ENCODE results near the gene SMYD1.

Gene SMYD1

DNA sequence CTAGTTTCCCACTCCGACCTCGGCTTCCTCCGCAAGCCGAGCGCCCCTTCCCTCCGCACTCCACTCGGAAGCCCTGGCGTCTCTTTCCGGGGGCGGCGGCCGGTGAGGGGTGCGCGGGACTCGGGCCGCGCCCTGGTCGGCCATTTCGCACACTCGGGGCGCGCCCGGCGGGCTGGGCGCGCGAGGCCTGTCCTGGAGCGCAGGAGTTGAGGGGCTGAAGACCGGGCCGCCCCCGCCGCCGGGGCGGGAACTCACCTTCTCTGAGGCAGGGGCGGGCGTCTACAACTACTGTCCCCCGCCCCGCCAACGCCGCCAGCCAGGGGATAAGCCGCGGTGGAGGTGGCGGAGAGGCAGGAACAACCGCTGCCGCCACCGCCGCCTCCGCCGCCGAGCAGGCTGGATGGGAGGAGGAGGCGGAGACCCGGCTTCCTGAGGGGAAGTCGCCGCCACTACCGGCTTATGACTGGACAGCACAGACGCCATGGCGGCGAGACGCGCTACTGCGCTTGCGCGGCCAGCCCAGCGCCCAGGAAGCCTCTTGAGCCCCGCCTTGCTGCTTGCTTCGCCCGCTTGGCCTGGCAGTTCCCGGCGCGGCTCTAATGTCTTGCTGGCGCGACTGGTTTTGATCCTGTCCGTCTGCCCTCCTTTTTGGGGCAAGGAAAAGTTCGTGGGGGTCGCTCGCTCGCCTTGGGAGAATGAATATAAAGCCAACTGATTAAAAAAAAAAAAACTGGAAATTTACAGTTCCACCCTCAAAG is 12.1 kb upstream of the SMYD1 start, which contains the start of gene KRCC1:
TSS of gene KRCC1 (minus strand) at position 413 of the 758 bp plus-strand sequence. CDS start 27,220 bp downstream, outside the sequence.
- peak; percentile 97 for DNase-seq (ENCODE audit: low spot score)

DNA sequence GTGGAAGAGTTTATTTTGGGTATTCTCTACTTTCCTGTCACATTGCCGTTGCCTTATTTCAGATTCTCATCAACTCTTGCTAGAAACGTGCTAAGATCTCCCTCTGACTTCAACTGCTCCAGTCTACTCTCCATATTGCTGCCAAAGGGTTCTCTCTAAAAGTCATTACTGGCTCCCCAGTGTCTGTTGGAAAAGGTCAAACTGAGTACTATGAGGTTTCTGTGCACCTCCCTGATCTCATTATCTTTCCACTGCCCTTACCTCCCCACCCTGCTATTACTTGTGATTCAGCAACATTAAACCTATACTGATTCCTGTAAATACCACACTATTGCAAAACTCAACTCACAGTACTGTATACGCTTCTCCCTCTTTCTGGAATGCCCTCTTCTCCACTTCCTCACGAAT is 10.2 kb upstream of the SMYD1 start:
- no peak for DNase-seq (ENCODE audit: low spot score)

DNA sequence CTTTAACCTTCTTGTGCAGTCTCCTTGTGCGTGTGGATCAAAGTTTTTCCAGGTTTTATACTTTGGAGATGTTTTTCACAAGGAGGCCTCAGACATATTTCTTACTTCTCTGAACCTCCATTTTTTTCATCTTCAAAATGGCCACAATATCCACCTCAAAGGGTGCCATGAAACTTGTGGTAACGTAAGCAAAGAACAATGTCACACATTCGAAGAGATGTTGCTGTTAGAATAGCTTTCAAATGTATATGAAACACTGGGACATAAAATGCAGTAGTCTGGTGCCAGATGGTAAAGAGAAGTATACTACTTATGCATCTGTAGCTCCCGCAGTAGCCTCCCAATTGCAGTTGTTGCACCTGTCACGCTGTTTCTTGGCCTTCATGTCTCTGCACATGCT is 9.4 kb upstream of the SMYD1 start:
- DNase-seq (ENCODE audit: low spot score): no peak

DNA sequence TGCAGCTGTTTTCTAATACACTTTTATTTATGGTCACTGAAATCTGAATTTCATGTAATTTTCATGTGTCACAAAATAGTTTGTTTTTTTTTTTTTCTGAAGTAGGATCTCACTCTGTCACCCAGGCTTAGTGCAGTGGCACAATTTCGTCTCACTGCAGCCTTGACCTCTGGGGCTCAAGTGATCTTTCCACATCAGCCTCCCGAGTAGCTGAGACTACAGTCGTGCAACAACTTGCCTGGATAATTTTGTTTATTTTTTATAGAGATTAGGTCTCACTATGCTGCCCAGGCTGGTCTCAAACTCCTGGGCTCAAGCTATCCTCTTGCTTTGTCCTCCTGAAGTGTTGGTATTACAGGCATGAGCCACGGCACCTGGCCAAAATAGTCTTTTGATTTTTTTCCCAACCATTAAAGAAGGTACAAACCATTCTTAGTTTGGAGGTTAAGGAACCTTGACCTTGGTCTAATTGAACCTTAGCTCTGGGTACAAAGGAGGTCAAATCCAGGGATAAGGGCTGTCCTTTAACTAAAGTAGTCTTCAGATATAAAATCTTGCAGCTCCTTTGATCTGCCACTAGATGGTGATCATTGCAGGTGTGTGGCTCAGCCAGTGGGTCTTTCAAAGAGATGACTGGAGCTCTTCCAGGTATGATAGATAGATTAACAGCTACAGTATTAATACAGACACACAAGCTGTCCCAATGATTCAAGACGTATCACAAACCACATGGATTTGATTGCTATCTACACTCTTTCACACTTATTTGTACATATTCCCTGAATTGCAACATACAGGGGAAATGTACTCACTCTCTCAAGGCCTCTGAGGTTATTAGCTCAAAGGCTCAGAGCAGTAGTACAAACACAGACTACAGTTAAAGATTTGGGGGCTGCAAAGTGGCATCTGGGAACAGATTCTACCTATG is 7.4 kb upstream of the SMYD1 start:
- no peak for DNase-seq (ENCODE audit: low spot score)

DNA sequence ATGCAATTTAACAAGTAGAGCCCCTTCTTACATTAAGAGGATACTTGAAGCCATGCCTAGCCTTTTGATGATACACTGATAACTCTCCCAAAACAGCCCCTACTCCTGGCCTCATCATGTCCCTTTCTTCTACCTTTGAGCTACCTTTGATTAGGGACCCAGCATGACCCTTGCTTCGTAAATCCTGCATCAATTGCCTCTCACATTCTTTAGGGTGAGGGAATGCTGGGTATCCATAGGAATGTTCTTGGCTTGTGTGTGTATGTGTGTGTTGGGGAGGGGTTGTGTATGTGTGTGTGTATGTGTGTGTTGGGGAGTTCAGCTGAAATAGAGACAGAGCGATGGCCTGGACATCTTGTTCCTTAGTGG is 6.7 kb upstream of the SMYD1 start:
- DNase-seq (ENCODE audit: low spot score): no peak

DNA sequence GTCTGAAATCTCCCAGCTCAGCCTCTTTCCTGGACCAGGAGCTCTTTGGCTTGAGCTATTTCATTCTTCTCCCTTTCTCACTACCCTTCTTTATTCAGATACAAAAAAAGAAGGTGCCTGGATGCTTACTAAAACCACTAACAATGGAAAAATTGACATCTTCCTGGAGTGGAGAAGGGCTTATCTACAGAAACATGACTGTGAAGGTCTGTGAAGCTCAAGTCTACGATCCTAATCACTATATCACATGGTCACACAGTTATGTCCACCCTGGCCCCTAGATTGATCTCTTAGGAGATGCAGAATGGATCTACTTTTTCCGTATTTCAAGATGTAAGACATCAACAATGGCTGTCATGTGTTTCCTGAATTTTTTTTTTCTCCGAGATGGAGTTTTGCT is 6.3 kb upstream of the SMYD1 start:
- DNase-seq (ENCODE audit: low spot score): no peak

DNA sequence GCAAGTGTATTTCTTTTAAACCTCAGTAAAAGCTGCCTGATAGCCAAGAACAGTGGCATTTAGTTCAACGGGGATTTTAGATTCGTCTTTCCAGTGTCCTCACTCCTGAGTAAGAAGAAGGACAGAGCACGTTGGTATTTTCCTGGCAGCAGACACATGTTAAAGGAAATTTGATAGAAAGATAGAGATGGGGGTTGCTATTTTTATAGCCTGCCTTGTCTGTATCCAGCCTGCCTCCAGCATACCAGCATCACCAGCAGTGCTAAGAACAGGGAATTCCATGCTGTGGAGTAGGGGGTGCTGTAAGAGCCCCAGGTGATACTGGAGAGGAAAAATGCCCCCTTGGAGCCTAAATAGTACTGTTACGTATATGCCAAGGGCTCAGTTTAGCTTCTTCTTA is 1.1 kb upstream of the SMYD1 start:
- DNase-seq (ENCODE audit: low spot score): no peak

DNA sequence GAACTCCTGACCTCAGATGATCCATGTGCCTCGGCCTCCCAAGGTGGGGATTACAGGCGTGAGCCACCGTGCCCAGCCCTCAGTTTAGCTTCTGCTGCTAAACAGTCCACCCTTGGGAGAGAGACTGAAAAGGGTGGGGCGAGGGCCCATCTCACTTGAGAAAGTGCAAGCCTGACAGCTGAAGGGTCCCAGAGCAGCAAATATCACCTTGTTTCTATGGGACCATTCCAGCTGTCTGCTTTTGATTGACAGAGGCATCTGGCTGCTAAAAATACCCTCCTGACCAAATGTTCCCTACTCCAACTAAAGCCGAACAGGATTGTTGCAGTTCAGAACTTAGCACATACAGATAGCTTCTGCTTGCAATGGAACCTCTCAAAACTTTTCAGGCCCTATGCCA is 436 bp upstream of the SMYD1 start:
- no peak for DNase-seq (ENCODE audit: low spot score)

DNA sequence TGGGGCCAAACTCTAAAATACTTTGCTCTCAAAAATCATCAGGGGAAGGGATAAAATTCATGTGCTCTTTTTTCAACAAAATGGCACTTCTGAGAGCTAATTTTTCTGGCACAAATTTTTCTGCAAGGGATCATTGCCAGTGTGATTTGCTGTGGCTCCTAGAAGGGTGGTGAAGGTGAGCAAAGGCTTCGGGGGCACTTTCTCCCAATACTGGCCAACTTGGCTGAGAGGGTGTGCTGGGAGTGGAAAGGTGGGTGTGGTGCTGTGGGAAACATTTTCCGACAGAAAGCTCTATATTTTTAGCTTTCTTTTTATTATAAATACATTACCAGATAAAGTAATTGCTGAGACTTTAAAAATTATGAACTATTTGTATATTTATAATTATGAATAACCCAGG is 419 bp downstream of the SMYD1 start:
- DNase-seq (ENCODE audit: low spot score): no peak

DNA sequence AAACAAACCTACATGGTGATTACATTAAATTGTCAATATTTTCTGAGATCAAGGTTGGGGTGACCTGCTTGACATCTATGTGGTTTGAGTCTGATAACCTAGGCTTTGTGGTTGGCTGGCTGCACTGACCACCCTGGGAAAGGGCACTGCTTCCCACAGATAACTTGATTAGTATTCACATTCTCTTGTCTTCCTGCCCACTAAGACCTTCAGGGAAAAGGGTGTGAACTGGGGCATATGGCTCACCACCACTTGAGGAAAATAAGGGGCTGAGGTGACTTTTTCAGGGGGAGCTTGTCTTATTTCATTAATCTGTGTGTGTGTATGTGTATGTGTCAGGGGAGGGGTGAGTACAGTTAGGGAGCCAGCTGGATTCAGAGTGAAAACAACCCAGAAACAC is 1.5 kb downstream of the SMYD1 start:
- DNase-seq (ENCODE audit: low spot score): no peak

DNA sequence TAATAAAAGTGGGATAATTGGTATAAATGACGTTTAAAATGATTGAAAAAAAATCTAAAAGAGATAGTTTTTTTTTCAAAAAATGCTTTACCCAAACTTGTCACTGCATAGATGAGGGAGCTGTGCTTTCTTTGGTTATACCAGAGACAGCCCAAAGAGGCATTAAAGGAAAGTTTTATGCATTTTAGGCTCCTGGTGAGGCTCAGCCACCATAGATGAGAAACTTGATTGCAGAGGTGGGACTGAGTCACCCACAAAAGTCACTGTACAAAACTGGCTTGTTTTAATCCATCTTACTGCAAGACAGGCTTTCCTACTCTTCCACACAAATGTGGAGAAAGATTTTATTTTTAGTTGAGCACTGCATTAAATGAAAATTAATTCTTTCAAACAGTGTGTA is 2.4 kb downstream of the SMYD1 start:
- DNase-seq (ENCODE audit: low spot score): no peak

DNA sequence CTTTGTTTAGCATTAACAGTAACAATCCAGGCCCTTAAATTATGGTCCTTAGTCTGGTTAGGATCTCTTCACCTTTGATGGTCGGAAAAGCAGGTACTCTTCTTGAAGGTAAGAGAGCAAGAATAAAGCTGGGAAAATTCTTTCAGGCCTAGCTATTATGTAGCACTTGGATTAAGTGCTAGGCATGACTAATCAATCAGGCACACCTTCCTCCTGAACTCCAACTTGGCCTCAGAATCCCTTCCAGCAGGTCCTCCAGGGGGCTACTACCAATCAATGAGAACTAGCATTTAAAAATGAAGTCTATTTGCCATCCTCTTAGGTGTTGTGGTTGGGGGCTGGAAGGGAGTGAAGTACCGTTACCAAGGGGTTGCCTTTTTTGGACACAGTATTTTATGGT is 3.7 kb downstream of the SMYD1 start:
- DNase-seq (ENCODE audit: low spot score): no peak

DNA sequence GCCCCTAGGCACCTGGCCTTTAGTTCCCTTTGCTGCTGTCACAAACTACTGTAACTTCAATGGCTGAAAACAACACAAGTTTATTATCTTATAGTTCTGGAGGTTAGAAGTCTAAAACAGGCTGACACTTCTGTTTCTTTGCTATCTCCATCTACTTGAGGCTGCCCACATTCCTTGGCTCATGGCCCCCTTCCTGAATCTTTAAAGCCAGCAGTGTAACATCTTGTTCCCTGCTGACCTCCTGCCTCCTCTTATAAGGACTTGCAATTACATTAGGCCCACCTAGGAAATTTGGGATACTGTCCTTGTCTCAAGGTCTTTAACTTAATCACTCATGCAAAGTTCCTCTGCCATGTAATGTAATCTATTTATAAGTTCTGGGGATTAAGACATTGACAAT is 6.5 kb downstream of the SMYD1 start:
- DNase-seq (ENCODE audit: low spot score): no peak

DNA sequence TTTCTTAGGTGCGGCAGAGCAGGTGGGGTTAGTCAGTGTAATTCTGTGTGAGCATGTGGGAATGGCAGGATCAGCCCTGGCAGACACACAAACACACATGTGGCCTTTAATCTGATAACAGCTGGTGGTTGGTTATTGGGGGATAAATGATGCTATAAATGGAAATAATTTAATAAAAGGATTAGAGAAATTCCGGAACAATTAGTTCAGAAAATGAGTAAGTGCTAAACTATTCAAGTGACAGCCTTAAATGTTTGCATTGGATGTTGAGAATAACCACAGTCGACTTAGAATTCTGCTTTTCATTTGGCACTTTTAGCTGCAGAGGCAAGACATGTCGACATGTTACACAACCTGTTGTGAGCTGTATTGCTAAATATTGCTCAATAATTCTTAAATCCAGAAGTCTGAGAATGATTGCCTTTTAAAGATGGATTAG is 7.2 kb downstream of the SMYD1 start:
- DNase-seq (ENCODE audit: low spot score): no peak

DNA sequence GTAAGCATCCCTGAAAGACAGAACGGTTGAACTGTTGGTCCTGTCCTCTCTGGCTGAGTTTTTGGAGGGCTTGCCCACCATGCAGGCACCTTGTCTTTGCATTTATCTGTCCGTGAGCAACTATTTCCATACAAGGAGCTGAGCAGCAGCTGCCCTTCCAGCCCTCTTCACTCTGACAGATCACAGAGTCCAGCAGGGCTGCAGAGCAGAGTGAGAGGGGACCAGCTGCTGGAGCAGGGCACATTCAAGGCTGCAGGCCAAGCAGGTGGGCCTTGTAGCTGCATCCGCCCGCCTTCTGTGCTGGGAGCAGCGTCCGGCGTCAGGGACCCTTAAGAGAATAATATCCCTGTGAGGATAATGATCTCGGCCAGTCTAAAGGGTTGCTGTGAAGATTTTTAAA is 9.5 kb downstream of the SMYD1 start:
- no peak for DNase-seq (ENCODE audit: low spot score)

DNA sequence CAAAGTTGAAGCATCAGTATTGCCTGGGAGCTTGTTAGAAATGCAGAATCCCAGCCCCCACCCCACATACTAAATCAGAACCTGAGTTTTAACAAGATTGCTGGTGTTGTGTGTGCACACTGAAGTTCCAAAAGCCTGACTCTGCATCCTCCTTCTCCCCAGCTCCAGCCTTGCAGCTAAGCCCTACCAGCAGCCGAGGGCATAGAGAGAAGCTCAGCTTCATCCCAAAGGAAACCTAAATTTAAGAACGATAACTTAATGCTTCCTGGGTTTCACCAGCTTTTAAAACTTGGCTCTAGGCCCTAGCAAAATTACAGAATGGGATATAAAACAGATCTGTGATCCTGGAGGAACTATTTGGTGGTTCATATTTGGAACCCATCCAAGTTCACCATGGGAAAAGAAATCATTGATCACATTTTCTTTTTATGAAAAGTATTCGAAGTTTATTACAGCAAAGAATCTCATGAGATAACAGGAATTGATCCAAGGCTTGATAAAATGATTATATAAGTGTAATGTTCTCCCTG is 11.1 kb downstream of the SMYD1 start:
- DNase-seq (ENCODE audit: low spot score): no peak

DNA sequence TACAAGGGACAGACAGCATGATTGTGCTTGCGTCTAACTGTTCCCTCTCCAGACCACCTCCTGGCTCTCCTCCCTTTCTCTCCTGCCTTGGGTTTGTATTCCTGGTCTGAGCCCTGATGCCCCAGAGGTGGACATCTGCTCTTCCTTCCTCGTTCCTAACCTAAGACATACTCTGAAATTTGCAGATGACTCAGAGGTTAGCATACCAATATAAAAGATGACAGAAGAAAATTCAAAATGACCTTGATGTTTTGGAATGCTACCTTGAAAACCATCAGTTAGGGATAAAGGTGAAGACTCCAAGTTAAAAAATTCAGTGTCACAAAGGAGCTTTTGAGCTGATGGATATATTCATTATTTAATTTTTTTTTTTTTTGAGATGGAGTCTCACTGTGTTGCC is 12.9 kb downstream of the SMYD1 start:
- no peak for DNase-seq (ENCODE audit: low spot score)

DNA sequence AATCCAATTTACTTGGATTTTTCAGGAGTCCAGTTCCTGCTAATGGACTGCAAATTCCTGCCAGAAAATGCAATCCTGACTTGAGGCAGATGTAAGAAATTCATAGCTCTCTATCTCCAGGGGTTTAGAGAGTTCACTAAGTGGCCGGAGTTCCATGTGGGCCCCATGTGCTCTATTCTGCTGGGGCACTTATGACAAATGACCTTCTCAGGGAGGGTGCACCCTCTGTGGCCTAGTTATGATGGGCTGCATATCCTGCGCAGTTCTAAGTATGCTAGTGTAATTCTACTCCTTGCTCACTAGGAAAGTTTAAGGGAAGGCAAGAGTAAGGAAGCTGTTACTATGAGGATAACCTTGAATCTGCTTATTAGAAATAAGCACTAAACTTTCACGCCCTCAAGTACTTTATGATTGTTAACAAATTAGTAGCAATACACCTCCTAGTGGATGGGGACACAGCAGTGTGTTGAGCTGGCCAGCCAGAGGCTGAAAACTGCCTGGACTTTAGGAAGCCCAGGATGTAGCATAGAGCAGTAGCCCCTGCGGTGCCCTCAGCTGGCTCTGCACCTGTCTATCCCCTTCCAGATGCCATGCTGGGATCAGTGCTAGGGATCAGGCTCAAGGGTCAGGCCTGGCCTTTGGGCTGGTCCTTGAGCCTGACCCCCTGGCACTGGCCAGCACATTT is 14.4 kb downstream of the SMYD1 start:
- DNase-seq (ENCODE audit: low spot score): no peak

DNA sequence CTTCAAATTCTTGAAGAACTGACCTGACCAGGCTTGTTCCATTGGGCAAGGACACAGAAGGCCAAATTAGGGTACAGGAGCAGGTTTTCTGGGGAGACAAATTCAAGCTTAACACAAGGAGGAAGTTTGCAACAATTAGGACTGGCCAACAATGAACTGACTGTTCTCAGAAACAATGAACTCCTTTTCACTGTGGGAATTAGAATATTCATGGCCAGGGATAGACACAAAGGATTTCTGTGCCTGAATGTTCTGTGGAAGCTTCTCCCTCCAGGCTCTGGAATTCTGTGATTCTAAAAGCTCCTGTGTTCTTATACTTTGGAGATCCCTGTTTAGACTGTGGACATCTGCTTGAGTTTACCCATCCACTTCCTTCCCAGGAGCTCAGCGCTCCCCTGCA is 15.2 kb downstream of the SMYD1 start:
- no peak for DNase-seq (ENCODE audit: low spot score)

DNA sequence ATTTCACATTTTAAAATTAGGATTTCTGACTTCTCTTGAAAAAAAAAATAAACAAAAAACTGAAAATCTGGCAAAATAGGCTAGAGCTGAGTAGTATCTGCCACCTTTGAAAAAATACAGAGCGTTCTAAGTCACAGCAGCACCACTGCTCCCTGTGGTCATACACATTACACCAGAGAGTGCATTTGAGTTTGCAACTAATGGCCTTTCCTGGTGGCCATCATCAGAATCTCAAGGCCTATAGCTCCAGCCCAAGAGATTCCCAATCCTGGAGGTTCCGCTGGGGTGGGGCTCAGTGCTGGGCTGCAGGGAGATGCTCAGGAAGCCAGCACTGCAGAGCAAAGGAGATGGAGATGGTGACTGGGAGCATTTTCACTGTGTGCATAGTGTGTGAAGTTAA is 17.5 kb downstream of the SMYD1 start:
- DNase-seq (ENCODE audit: low spot score): no peak

DNA sequence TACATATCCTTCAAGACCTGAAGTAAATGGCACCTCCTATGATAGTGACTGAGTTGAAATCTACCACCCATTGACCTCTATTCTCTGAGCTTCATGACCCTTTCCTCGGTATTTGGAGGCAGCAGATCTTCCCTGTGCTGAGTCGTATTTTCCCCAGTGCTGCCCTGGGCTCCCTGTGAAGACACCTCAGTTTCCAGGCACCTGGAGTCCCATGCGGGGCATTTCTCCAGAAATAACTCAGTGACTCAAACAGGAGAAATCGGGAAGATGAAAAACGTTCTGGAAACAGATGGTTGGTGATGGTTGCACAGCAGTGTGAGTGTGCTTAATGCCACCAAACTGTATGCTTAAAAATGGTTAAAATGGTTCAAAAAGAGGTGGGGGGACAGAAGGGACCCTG is 18.0 kb downstream of the SMYD1 start:
- no peak for DNase-seq (ENCODE audit: low spot score)

DNA sequence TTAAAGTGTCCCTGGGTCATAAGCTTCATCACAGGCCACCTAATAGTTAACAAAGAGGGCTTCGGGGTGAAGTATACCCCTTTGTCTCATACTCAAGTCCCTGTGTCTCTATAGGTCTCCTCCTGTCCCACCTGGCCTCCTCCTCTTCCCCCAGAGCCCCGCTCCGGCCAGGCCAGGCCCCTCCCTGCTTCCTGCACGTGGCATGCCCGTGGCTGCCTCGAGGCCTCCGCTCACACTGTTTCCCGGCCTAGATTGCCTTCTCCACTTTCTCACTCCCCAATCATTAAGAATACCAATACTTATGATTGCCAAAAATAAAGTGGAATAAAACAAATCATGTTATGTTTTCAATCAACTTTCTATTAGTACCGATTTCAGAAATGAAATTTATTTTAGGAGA is 18.8 kb downstream of the SMYD1 start:
- no peak for DNase-seq (ENCODE audit: low spot score)

DNA sequence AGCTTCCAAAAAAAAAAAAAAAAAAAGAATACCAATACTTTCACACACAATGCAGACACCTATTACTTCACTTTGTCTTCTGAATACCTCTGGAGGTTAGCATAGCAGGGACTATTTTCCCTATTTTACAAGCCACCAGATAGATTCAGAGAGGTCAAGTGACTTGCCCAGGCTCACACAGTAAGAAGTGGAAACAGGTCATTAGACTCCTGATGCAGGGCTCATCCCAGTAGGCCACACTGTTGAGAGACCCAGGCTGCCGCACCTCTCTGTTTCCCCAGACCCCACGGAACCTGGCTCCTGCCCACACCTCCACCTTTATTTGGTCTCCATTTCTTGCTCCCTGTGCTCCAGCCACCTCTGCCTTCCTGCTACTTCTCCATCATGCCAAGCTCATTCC is 19.4 kb downstream of the SMYD1 start:
- DNase-seq (ENCODE audit: low spot score): no peak
